Stimulated activated CD8-positive, alpha-beta memory T cell treated with anti-CD3 and anti-CD28 coated beads, Interleukin-7, amount 100 ng/mL, for 1 hour (primary cell): ENCODE results near the gene PLOD2.

Experiments
- DNase-seq, 2 donors: peaks; one replicate each; pipeline ENCODE4 v3.0.0-alpha.2; 2020; ENCODE audit warnings: low read depth in 2 of 2

PLOD2 gene

GRCh38 chr3:146100180-146100579 is 60.8 kb downstream of the PLOD2 start:
- DNase-seq: no peak

GRCh38 chr3:146099316-146099715 is 61.7 kb downstream of the PLOD2 start:
- DNase-seq: no peak

GRCh38 chr3:146093896-146094295 is 67.1 kb downstream of the PLOD2 start:
- no peak for DNase-seq

- DNase-seq: no peak
These were observed 68.8 kb downstream of the PLOD2 start for GRCh38 chr3:146092230-146092629.

GRCh38 chr3:146091397-146091796 is 69.6 kb downstream of the PLOD2 start:
- no peak for DNase-seq

- DNase-seq: no peak
These were observed 70.5 kb downstream of the PLOD2 start for GRCh38 chr3:146090521-146090920.

- no peak for DNase-seq
These were observed 72.1 kb downstream of the PLOD2 start for GRCh38 chr3:146088840-146089239.

- DNase-seq: no peak
These were observed 73.9 kb downstream of the PLOD2 start for GRCh38 chr3:146087116-146087515.

- DNase-seq: no peak
These were observed 74.8 kb downstream of the PLOD2 start for GRCh38 chr3:146086211-146086610.

GRCh38 chr3:146085678-146086077 is 75.3 kb downstream of the PLOD2 start:
- DNase-seq: no peak

GRCh38 chr3:146080578-146080977 is 80.4 kb downstream of the PLOD2 start:
- no peak for DNase-seq

GRCh38 chr3:146078031-146078430 is 83.0 kb downstream of the PLOD2 start:
- DNase-seq: no peak

GRCh38 chr3:146077181-146077580 is 83.8 kb downstream of the PLOD2 start:
- no peak for DNase-seq

- DNase-seq: no peak
These were observed 88.2 kb downstream of the PLOD2 start for GRCh38 chr3:146072824-146073223.

- no peak for DNase-seq
These were observed 88.9 kb downstream of the PLOD2 start for GRCh38 chr3:146072061-146072460.

GRCh38 chr3:146071632-146072031 is 89.4 kb downstream of the PLOD2 start:
- DNase-seq: no peak

- no peak for DNase-seq
These were observed 93.9 kb downstream of the PLOD2 start for GRCh38 chr3:146067048-146067447.

GRCh38 chr3:146065573-146066006 is 95.4 kb downstream of the PLOD2 start:
- DNase-seq: no peak

- no peak for DNase-seq
These were observed 102.7 kb downstream of the PLOD2 start for GRCh38 chr3:146058241-146058640.

GRCh38 chr3:146052791-146053310 is 108.1 kb downstream of the PLOD2 start:
- DNase-seq: no peak

- DNase-seq: no peak
These were observed 108.8 kb downstream of the PLOD2 start for GRCh38 chr3:146052056-146052790.

- DNase-seq: no peak
These were observed 110.3 kb downstream of the PLOD2 start for GRCh38 chr3:146050691-146051090.

GRCh38 chr3:146047485-146047884 is 113.5 kb downstream of the PLOD2 start:
- no peak for DNase-seq

- DNase-seq: no peak
These were observed 116.9 kb downstream of the PLOD2 start for GRCh38 chr3:146044046-146044445.
